Measurements from ENCODE around the gene FTO.
"Not testable (repeated sequence)": the region's sequence is repeated elsewhere in the genome, so short reads cannot be mapped to it uniquely, and the experiment has no call there.

GRCh38 chr16:54181683-54182329 lies 477.9 kb downstream of the FTO start:
- TF ChIP-seq CTCF, POLR2A (IDR thresholded peaks at IDR 0.05): not testable (repeated sequence)

Measured in testis (tissue), 2 donors.